NCI-H345 (cell line): ENCODE results near the gene GJA10.
"Not testable (repeated sequence)": the region's sequence is repeated elsewhere in the genome, so short reads cannot be mapped to it uniquely, and the experiment has no call there.

ENCODE experiments used
- DNase-seq: peaks from one replicate; lab custom pipeline; 2025; lab: John Stamatoyannopoulos, UW

Gene GJA10

DNA sequence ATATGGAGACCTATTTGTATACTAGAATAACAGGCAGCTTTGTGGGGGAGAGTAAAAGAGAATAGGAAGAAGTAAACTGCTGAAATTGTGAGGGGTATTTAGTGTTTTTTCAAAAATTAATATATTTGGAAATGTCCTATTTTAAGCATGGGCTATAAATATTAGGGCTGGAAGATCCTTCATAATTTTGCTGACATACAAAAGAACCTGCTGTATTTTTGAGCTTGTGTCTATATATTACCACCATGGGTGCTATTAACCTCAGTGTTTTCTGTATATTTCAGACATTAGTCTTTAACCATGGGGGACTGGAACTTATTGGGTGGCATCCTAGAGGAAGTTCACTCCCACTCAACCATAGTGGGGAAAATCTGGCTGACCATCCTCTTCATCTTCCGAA, at the start of gene GJA10:
GJA10 (plus strand) TSS at position 301 of the 400 bp plus-strand sequence; CDS start at position 301, 0 bp downstream.
- DNase-seq = no peak

DNA sequence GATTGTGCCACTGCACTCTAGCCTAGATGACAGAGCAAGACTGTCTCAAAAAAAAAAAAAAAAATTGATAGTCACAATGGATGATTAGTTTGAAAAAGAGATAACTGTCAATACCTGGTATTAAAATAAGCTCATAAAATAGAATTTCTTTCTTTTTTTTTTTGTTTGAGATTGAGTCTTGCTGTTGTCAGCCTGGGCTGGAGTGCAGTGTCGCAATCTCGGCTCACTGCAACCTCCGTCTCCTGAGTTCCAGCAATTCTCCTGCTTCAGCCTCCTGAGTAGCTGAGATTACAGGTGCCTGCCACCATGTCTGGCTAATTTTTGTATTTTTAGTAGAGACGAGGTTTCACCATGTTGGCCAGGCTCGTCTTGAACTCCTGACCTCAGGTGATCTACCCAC, 46.8 kb upstream of the GJA10 start:
- DNase-seq = not testable (repeated sequence)

DNA sequence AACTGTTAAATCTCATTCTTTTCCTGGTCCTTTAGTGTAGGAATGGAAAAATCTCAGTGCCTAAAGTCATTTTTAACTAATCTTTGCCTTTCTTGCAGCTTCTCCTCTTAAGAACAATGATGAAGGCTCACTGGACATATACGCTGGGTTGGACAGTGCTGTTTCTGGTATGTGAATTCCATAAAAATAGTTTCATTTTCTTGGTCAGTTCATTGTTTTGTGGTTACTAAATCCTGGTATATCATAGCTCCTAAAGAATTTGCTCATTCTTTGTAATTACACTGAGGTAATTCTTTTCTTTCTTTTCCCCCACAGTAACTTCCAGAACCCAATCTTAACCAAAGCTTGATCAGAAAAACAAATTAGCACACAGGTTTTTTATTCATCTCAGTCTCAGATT, 41.2 kb upstream of the GJA10 start:
- DNase-seq = no peak

DNA sequence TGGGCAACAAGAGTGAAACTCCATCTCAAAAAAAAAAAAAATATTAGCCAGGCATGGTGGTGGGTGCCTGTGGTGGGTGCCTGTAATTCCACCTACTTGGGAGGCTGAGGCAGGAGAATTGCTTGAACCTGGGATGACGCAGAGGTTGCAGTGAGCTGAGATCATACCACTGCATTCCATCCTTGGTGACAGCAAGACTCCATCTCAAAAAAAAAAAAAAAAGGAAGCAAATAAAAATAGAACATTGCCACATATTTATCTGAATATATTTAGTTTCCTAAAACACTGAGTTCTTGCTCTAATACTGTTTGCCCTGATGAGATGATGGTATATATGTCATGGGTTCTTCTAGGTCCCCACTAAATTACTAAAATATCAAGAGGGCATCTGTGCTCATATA, 36.2 kb upstream of the GJA10 start:
- DNase-seq = no peak

DNA sequence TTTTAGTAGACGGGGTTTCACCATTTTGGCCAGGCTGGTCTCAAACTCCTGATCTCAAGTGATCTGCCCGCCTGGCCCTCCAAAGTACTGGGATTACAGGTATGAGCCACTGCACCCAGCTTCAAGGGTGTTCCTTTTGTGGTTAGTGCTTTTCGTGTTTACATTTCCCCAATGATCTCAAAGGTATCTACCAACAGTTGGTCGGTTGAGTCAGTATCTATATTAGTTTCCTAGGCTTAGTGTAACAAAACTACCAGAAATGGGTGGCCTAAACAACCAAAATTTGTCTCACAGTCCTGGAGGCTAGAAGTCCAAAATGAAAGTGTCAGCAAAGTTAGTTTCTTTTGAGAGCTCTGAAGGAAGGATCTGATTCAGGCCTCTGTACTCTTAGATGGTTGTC, 34.5 kb upstream of the GJA10 start:
- no peak for DNase-seq

DNA sequence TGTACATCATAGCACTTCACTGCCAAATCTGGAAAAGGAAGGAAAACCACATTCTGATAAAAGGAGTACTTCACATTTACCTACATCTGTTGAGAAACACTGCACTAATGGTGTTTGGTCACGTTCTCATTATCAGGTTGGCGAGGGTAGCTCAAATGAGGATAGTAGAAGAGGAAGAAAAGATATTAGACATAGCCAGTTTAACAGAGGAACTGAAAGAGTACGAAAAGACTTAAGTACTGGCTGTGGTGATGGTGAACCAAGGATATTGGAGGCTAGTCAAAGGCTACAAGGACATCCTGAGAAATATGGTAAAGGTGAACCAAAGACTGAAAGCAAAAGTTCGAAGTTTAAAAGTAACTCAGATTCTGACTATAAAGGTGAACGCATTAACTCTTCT, 32.0 kb upstream of the GJA10 start:
- no peak for DNase-seq

DNA sequence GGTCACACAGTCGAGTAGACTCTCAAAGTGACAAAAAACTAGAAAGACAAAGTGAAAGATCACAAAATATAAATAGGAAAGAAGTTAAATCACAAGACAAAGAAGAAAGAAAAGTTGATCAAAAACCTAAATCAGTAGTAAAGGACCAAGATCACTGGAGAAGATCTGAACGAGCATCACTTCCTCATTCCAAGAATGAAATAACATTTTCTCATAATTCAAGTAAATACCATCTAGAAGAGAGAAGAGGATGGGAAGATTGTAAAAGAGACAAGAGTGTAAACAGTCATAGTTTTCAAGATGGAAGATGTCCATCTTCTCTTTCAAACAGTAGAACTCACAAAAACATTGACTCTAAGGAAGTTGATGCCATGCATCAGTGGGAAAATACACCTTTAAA, 31.6 kb upstream of the GJA10 start:
- DNase-seq = no peak

DNA sequence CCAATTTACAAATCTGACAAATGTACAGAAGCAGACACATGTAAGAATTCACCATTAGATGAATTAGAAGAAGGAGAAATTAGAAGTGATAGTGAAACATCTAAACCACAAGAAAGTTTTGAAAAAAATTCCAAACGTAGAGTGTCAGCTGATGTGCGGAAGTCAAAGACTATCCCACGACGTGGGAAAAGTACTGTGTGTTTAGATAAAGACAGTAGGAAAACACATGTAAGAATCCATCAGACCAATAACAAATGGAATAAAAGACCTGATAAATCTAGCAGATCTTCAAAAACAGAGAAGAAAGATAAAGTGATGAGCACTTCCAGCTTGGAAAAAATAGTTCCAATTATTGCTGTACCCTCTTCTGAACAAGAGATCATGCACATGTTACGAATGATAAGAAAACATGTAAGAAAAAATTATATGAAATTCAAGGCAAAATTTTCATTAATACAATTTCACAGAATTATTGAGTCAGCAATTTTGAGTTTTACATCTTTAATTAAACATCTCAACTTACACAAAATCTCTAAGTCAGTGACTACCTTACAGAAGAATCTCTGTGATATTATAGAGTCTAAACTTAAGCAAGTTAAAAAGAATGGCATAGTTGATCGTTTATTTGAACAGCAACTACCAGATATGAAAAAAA, 28.1 kb upstream of the GJA10 start:
- no peak for DNase-seq

DNA sequence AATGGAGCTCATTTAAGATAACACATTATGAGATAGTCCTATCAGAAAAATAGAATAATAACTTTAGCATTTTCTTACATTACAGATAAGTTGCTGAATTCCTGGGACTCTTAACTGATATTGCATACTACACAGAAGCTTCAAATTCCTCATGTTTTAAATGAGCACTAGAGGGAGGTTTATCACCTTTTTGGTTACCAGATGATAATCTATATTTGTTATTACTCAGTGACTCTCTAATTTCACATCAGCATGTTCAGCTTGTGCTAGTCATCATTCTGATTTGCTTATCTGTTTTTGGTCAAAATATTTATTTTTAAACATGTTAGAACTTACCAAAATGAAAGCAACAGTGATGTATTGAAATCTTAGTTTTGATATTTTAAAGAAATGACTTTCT, 20.5 kb upstream of the GJA10 start:
- no peak for DNase-seq

DNA sequence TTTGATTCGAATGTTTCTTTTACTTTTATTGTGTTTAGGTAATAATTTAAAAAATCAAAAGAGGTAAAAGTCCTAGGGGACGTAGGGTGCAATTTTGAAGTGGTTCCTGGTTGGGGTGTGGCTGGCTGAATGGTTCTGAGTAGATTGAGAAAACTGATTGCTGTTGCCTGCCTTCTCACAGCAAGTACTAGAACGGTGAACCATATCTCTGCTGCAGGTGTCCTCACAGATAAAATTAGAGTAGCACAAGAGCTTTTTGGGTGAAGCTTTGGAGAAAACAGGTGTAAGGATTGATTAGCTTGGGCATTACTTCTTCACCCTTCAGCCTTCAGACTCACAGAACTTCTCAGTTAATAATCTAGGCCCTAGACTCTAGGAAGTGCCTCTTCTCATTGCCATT, 19.8 kb upstream of the GJA10 start:
- no peak for DNase-seq

DNA sequence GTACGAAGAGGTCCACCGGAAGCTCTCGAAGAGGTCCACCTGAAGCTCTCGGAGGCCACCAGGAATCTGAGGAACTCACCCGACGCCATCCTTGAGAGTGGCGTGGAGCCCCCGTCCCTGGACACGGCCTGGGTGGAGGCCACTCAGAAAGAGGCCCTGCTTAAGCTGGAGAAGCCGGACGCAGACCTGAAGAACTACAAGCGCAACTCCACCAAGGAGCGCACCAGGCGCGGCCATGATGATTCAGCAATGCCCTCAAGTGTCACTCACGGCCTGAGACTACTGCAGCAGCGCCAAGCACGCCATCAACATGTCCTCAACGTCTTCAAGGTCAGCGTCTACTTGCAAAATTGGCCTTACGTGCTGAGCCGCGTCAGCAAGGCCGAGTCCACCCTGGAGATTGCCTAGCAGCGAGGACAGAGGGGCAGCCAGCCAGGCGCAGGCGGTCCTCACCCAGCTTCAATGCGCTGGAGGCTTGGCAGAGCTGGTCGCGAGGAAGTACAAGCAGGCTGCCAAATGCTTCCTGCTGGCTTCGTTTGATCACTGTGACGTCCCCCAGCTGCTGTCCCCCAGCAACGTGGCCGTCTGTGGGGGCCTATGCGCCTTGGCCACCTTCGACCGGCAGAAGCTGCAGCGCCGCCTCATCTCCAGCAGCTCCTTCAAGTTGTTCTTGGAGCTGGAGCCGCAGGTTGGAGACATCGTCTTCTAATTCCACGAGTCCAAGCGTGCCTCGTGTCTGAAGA, 7.7 kb upstream of the GJA10 start:
- no peak for DNase-seq

DNA sequence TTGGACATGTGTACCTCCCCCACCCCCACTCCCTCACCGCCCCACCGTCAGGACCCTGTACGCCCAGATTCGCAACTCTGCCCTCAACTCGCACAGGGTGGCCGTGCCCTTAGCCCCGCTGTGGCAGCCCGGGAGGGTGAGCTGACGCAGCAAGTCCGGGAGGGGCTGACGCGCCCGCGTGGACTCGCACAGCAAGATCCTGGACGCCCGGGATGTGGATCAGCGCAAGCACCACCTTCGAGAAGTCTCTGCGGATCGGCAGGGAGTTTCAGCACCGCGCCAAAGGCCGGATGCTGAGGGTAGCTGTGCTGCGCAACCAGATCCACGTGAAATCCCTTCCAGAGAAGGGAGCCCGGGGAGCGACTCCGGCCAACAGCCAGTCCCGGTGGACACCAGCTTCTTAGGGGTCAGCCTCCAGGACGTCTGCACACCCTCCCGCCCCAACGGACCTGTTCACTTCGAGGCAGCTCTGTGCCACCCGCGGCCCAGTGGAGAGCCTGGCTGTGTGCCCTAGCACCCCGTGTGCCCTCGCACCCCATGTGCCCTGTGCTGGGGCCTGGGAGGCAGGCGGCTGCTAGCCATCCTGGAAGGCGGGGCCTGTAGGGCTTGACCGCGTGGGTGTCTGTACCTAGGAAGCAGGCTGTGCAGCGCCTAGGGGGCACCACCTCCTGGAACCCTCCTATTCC, 6.7 kb upstream of the GJA10 start:
- no peak for DNase-seq

DNA sequence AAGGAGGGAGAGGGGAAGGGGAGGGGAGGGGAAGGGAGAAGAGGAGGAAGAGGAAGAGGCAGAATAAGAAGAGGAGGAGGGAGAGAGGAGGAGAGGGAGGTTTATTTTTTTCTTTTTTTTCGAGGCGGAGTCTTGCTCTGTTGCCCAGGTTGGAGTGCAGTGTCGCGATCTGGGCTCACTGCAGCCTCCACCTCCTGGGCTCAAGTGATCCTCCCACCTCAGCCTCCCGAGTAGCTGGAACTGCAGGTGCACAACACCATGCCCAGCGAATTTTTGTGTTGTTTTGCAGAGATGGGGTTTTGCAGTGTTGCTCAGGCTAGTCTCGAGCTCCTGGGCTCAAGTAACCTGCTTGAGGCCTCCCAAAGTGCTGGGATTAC, 6.1 kb upstream of the GJA10 start:
- no peak for DNase-seq

DNA sequence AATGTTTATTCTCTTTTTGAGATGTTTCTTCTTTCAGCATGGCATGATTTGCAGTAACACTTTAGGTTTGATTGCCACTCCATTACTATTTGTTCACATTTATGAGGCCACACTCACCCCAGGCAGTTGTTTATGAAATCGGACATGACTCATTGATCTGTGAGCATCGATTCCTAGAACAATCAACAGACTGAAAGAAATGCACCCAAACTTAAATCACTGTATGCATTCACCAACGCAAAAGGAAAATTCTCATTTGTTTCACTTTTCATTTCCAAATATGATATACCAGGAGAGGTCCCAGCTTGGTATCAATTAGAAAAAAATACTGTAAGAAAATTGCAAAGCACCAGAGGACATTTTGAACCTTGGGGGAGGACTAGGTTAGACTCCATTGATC, 5.4 kb upstream of the GJA10 start:
- no peak for DNase-seq

DNA sequence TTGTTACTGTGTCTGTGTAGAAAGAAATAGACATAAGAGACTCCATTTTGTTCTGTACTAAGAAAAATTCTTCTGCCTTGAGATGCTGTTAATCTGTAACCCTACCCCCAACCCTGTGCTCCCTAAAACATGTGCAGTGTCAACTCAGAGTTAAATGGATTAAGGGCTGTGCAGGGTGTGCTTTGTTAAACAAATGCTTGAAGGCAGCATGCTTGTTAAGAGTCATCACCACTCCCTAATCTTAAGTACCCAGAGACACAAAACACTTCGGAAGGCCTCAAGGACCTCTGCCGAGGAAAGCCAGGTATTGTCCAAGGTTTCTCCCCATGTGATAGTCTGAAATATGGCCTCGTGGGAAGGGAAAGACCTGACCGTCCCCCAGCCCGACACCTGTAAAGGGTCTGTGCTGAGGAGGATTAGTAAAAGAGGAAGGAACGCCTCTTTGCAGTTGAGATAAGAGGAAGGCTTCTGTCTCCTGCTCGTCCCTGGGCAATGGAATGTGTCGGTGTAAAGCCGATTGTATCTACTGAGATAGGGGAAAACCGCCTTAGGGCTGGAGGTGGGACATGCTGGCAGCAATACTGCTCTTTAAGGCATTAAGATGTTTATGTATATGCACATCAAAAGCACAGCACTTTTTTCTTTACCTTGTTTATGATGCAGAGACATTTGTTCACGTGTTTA, 3.3 kb upstream of the GJA10 start:
- not testable (repeated sequence) for DNase-seq

DNA sequence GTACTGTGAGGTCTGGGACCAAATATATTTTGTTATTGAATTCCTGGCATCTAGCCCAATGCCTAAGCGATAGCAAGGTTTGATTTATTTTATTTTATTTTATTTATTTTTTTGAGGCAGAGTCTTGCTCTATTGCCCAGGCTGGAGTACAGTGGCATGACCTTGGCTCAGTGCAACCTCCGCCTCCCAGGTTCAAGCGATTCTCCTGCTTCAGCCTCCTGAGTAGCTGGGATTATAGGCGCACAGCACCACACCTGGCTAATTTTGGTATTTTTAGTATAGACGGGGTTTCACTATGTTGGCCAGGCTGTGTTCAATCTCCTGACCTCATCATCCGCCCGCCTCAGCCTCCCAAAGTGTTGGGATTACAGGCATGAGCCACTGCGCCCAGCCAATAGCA, 1.7 kb upstream of the GJA10 start:
- not testable (repeated sequence) for DNase-seq

DNA sequence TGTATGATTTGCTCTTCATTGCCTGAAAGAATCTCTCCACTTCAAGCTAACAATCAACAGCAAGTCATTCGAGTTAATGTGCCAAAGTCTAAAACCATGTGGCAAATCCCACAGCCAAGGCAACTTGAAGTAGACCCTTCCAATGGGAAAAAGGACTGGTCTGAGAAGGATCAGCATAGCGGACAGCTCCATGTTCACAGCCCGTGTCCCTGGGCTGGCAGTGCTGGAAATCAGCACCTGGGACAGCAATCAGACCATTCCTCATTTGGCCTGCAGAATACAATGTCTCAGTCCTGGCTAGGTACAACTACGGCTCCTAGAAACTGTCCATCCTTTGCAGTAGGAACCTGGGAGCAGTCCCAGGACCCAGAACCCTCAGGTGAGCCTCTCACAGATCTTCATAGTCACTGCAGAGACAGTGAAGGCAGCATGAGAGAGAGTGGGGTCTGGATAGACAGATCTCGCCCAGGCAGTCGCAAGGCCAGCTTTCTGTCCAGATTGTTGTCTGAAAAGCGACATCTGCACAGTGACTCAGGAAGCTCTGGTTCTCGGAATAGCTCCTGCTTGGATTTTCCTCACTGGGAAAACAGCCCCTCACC, 1.1 kb downstream of the GJA10 start:
- no peak for DNase-seq

DNA sequence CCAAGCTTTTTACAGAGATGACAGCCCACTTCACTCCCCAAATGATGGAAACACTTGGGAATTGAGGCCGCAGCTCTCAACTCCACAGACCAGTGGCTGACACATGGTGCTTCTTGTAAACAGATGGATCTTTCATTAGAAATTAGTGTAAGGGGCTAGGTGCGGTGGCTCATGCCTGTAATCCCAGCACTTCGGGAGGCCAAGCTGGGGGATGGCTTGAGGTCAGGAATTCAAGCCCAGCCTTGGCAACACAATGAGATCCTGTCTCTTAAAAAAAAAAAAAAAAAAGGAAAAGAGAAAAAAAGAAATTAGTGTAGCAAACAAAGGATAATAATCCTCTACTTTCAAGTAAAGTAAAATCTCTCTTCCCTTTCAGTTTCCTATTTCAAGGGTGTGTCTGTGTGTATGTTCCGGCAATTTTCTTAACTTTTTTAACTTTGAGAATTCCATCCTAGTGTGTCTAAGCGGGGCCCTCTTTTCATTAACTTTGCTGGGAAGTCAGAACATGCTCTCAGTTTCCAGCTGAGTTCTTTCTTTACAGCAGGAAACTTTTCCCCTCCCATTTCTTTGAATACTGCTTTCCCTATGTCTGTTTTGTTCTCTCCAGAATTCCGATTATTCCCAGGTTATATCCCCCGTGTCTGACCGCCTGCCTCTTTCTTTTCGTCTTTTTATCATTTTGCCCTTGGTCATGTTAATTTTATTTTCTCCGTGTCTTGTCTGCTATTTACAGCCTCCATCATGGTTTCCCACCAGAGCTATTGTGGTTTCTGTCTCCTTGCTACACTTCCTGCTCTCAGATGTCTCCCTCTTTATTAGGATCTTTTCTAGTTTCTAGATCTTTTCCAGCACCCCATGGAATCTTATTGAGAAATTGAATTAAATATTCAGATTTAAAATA, 16.0 kb downstream of the GJA10 start:
- not testable (repeated sequence) for DNase-seq

DNA sequence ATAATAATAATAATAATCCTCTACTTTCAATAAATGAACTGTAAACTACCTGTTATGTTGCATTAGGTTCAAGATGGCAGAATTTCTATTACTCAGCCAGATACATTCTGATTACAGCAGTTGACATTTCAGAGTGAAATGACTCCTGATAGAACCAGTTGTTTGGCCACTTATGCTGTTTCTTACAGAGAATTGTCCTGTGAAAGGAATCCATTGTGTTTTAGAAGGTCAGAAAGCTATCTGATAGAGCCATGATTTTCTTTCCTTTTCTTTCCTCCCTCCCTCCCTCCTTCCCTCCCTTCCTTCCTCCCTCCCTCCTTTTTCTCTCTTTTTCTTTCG, 16.6 kb downstream of the GJA10 start:
- no peak for DNase-seq

DNA sequence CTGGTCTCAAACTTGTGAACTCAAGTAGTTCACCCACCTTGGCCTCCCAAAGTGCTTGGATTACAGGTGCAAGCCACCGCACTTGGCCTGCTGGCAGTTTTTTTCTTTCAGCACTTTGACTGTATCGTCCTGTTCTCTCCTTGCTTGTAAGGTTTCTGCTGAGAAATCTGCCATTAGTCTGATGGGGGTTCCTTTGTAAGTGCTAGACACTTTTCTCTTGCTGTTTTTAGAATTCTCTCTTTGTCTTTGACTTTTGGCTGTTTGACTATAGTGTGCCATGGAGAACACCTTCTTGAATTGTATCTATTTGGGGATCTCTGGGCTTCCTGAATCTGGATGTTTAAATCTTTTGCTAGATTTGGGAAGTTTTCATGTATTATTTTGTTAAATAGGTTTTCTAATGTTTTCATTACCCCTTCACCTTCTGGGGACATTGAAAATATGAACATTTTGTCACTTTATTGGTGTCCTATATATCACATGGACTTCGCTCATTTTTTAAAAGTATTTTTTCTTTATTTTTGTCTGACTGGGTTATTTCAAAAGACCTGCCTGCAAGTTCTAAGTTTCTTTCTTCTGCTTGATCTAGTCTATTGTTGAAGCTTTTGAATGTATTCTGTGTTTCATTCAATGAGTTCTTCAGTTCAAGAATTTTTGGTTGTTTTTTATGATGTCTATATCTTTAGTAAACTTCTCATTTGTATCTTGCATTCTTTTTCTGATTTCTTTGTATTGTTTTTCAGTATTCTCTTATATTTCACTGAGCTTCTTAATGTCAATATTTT, 22.1 kb downstream of the GJA10 start:
- DNase-seq = no peak

DNA sequence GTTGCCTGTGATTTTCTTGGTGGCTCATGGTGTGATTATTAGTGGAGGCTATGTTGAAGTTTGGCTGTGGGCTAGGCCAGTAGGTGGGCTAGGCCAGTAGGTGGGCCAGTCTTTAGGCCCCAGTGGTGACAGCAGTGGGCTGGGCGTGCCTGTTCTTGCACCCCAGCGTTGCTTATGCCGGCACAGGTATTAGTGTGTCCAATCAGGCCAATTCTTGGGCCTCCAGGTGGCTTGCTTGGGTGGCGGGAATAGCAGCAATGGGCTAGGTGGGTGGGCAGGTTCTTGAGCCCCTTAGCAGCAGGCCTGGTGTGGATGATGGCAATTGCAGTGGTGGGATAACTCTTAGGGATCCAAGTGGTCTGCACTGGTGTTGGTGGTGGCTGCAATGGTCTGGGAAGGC, 22.9 kb downstream of the GJA10 start:
- no peak for DNase-seq
